Cardiac muscle cell (in vitro differentiated cells and primary cell): ENCODE measurements around the gene MIA. TPM values are rescaled to one million over a fixed set of nuclear protein-coding genes. Genes with fewer than 3 reads are reported as not detected.
"Not testable (repeated sequence)": the region's sequence is repeated elsewhere in the genome, so short reads cannot be mapped to it uniquely, and the experiment has no call there.

Source experiments
- DNase-seq, 2 donors: peaks; one replicate each; pipeline versions ENCODE4 v3.0.0 to v3.0.0-alpha.2; 2010 to 2017; ENCODE audit warnings: low read depth in 1 of 2, low spot score in 1 of 2
- H3K27ac ChIP-seq: fragments of 200-600 bp; sonication (generic); 2 replicates; pipeline ENCODE4 v1.5.1; 2016
- H3K27me3 ChIP-seq: fragments of 200-600 bp; sonication (generic); 2 replicates; pipeline ENCODE4 v1.6.0; 2016; ENCODE audit warnings: control low read depth
- H3K36me3 ChIP-seq: fragments of 200-600 bp; sonication (generic); 2 replicates; pipeline ENCODE4 v1.5.1; 2016; ENCODE audit warnings: control low read depth
- H3K4me1 ChIP-seq: fragments of 200-600 bp; sonication (generic); 2 replicates; pipeline ENCODE4 v1.8.1; 2017; ENCODE audit warnings: low read depth, mild to moderate bottlenecking, mixed run types
- H3K4me3 ChIP-seq: fragments of 200-600 bp; sonication (generic); 2 replicates; pipeline ENCODE4 v1.5.1; 2016; ENCODE audit warnings: mild to moderate bottlenecking
- H3K9me3 ChIP-seq: fragments of 200-600 bp; sonication (generic); 2 replicates; pipeline ENCODE4 v1.5.1; 2017; ENCODE audit warnings: low read depth, mild to moderate bottlenecking, control low read depth
- CTCF ChIP-seq: IDR thresholded peaks from 2 replicates; pipeline ENCODE4 v1.5.1; 2012; ENCODE audit warnings: low read depth, mild to moderate bottlenecking, low read length
- polyA plus RNA-seq: library from polyadenylated mRNA; unstranded; fragments of >200 nt; fragmentation: Nextera tagmentation; extraction: Ambion mirVana; gene quantifications from 2 replicates; pipeline ENCODE4 v1.2.1, GENCODE V29; 2016
- total RNA-seq: library from RNA; depleted of rRNA; stranded (reverse); fragments of >200 nt; gene quantifications from 2 replicates; pipeline ENCODE4 v1.2.3, GENCODE V29; 2016

The MIA gene
- total and polyA plus RNA-seq, 2 experiments from 2014 or later, result not detected

GRCh38 chr19:40759352-40759751 is 16.0 kb upstream of the MIA start:
- H3K9me3 ChIP-seq, result no peaks in the 10 kb centered on the region
- no peak for TF ChIP-seq CTCF
- no peak overlapping the region for H3K27ac ChIP-seq
- no peaks in the 10 kb centered on the region for H3K27me3 ChIP-seq
- H3K4me3 ChIP-seq, result no peak overlapping the region
- peaks cover 53% of the 10 kb centered on the region for H3K36me3 ChIP-seq
- no peaks in the 10 kb centered on the region for H3K4me1 ChIP-seq
- DNase-seq, result no peak

- Histone ChIP-seq H3K9me3 (no peaks in the 10 kb centered on the region), H3K27me3 (no peaks in the 10 kb centered on the region), H3K36me3 (peaks cover 60% of the 10 kb centered on the region), H3K4me1 (no peaks in the 10 kb centered on the region), H3K4me3 (no peak overlapping the region), H3K27ac (no peak overlapping the region)
- no peak for TF ChIP-seq CTCF
- no peak for DNase-seq
Observed at GRCh38 chr19:40762754-40763470, 12.4 kb upstream of the MIA start.

- DNase-seq, result no peak
- H3K27me3 ChIP-seq, result no peaks in the 10 kb centered on the region
- no peaks in the 10 kb centered on the region for H3K9me3 ChIP-seq
- H3K27ac ChIP-seq, result no peak overlapping the region
- no peaks in the 10 kb centered on the region for H3K4me1 ChIP-seq
- H3K4me3 ChIP-seq, result no peak overlapping the region
- TF ChIP-seq CTCF, result no peak
- H3K36me3 ChIP-seq, result peaks cover 55% of the 10 kb centered on the region
Observed at GRCh38 chr19:40763526-40763925, 11.8 kb upstream of the MIA start.

GRCh38 chr19:40763963-40764362 is 11.4 kb upstream of the MIA start:
- Histone ChIP-seq H3K27ac (no peak overlapping the region), H3K4me1 (no peaks in the 10 kb centered on the region), H3K27me3 (no peaks in the 10 kb centered on the region), H3K4me3 (no peak overlapping the region), H3K36me3 (peaks cover 53% of the 10 kb centered on the region), H3K9me3 (no peaks in the 10 kb centered on the region)
- TF ChIP-seq CTCF, result no peak
- DNase-seq, result no peak

- H3K36me3 ChIP-seq, result peaks cover 41% of the 10 kb centered on the region
- H3K27ac ChIP-seq, H3K4me1 ChIP-seq, DNase-seq, H3K27me3 ChIP-seq, H3K9me3 ChIP-seq, H3K4me3 ChIP-seq: not testable (repeated sequence)
Observed at GRCh38 chr19:40766385-40766784, 8.9 kb upstream of the MIA start.

GRCh38 chr19:40768869-40769268 is 6.5 kb upstream of the MIA start:
- TF ChIP-seq CTCF, result no peak
- H3K36me3 ChIP-seq, result peaks cover 19% of the 10 kb centered on the region
- H3K4me1 ChIP-seq, result no peaks in the 10 kb centered on the region
- H3K4me3 ChIP-seq, result no peak overlapping the region
- H3K27ac ChIP-seq, result no peak overlapping the region
- no peaks in the 10 kb centered on the region for H3K9me3 ChIP-seq
- H3K27me3 ChIP-seq, result no peaks in the 10 kb centered on the region
- no peak for DNase-seq

GRCh38 chr19:40771101-40771862 is 4.0 kb upstream of the MIA start:
- not testable (repeated sequence) for DNase-seq, H3K36me3 ChIP-seq, H3K4me1 ChIP-seq, H3K27me3 ChIP-seq, H3K27ac ChIP-seq, H3K4me3 ChIP-seq, H3K9me3 ChIP-seq
